Stimulated activated naive CD8-positive, alpha-beta T cell treated with anti-CD3 and anti-CD28 coated beads, Interleukin-15, Interleukin-2, amounts not matched to agents 100 ng/mL and 50 ng/mL, for 24 hours (primary cell): Measurements from ENCODE around the gene FNBP1L.

Experiments used
- H3K27ac Mint-ChIP-seq: one replicate; pipeline ENCODE4 v1.8.0; 2021; ENCODE audit warnings: mild to moderate bottlenecking, mixed read lengths
- H3K27me3 Mint-ChIP-seq: one replicate; pipeline ENCODE4 v1.8.0; 2021; ENCODE audit warnings: mixed read lengths
- H3K36me3 Mint-ChIP-seq: one replicate; pipeline ENCODE4 v1.8.0; 2021; ENCODE audit warnings: low read depth, mixed read lengths
- H3K4me1 Mint-ChIP-seq: one replicate; pipeline ENCODE4 v1.8.0; 2021; ENCODE audit warnings: low read depth, mixed read lengths
- H3K4me3 Mint-ChIP-seq: one replicate; pipeline ENCODE4 v1.8.0; 2021; ENCODE audit warnings: mild to moderate bottlenecking, mixed read lengths
- H3K9me3 Mint-ChIP-seq: one replicate; pipeline ENCODE4 v1.8.0; 2021; ENCODE audit warnings: mixed read lengths

The FNBP1L gene

GRCh38 chr1:93447481-93448291 is at the start of gene FNBP1L:
Gene FNBP1L (plus strand): TSS chr1:93448118. CDS start chr1:93448282, 164 bp downstream.
- H3K4me1 Mint-ChIP-seq: peaks cover 15% of the 10 kb centered on the region
- no peaks in the 10 kb centered on the region for H3K9me3 Mint-ChIP-seq
- H3K27ac Mint-ChIP-seq: peak within 1 kb of the TSS; percentile 21
- H3K4me3 Mint-ChIP-seq: peak within 1 kb of the TSS; percentile 87
- H3K36me3 Mint-ChIP-seq: no peaks in the 10 kb centered on the region
- peaks cover 55% of the 10 kb centered on the region for H3K27me3 Mint-ChIP-seq

- no peaks in the 10 kb centered on the region for H3K9me3 Mint-ChIP-seq
- H3K36me3 Mint-ChIP-seq: no peaks in the 10 kb centered on the region
- no peak overlapping the region for H3K27ac Mint-ChIP-seq
- no peak overlapping the region for H3K4me3 Mint-ChIP-seq
- H3K4me1 Mint-ChIP-seq: no peaks in the 10 kb centered on the region
- no peaks in the 10 kb centered on the region for H3K27me3 Mint-ChIP-seq
Measured at GRCh38 chr1:93399781-93400180, 48.1 kb upstream of the FNBP1L start.

- Mint-ChIP-seq H3K9me3 (no peaks in the 10 kb centered on the region), H3K27me3 (no peaks in the 10 kb centered on the region), H3K4me1 (no peaks in the 10 kb centered on the region), H3K36me3 (no peaks in the 10 kb centered on the region), H3K27ac (no peak overlapping the region), H3K4me3 (no peak overlapping the region)
Measured at GRCh38 chr1:93408203-93408602, 39.7 kb upstream of the FNBP1L start.

GRCh38 chr1:93411000-93411399 is 36.9 kb upstream of the FNBP1L start:
- Mint-ChIP-seq H3K9me3 (no peaks in the 10 kb centered on the region), H3K36me3 (no peaks in the 10 kb centered on the region), H3K27ac (no peak overlapping the region), H3K4me1 (no peaks in the 10 kb centered on the region), H3K4me3 (no peak overlapping the region), H3K27me3 (peaks cover 8% of the 10 kb centered on the region)

- Mint-ChIP-seq H3K4me1 (no peaks in the 10 kb centered on the region), H3K27me3 (peaks cover 13% of the 10 kb centered on the region), H3K27ac (no peak overlapping the region), H3K9me3 (no peaks in the 10 kb centered on the region), H3K4me3 (no peak overlapping the region), H3K36me3 (no peaks in the 10 kb centered on the region)
Measured at GRCh38 chr1:93414749-93415148, 33.2 kb upstream of the FNBP1L start.

GRCh38 chr1:93415296-93415695 is 32.6 kb upstream of the FNBP1L start:
- Mint-ChIP-seq H3K27ac (no peak overlapping the region), H3K27me3 (peaks cover 13% of the 10 kb centered on the region), H3K4me3 (no peak overlapping the region), H3K9me3 (no peaks in the 10 kb centered on the region), H3K36me3 (no peaks in the 10 kb centered on the region), H3K4me1 (no peaks in the 10 kb centered on the region)

- Mint-ChIP-seq H3K9me3 (no peaks in the 10 kb centered on the region), H3K27ac (no peak overlapping the region), H3K4me3 (no peak overlapping the region), H3K4me1 (no peaks in the 10 kb centered on the region), H3K27me3 (peaks cover 13% of the 10 kb centered on the region), H3K36me3 (no peaks in the 10 kb centered on the region)
Measured at GRCh38 chr1:93416183-93416582, 31.7 kb upstream of the FNBP1L start.

GRCh38 chr1:93419344-93419743 is 28.6 kb upstream of the FNBP1L start:
- H3K4me3 Mint-ChIP-seq: no peak overlapping the region
- no peaks in the 10 kb centered on the region for H3K9me3 Mint-ChIP-seq
- H3K4me1 Mint-ChIP-seq: no peaks in the 10 kb centered on the region
- no peaks in the 10 kb centered on the region for H3K36me3 Mint-ChIP-seq
- H3K27me3 Mint-ChIP-seq: peaks cover 9% of the 10 kb centered on the region
- no peak overlapping the region for H3K27ac Mint-ChIP-seq

GRCh38 chr1:93420400-93420799 is 27.5 kb upstream of the FNBP1L start:
- Mint-ChIP-seq H3K27ac (no peak overlapping the region), H3K9me3 (no peaks in the 10 kb centered on the region), H3K27me3 (peaks cover 6% of the 10 kb centered on the region), H3K4me3 (no peak overlapping the region), H3K4me1 (no peaks in the 10 kb centered on the region), H3K36me3 (no peaks in the 10 kb centered on the region)

GRCh38 chr1:93426181-93426580 is 21.7 kb upstream of the FNBP1L start:
- H3K4me1 Mint-ChIP-seq: no peaks in the 10 kb centered on the region
- H3K4me3 Mint-ChIP-seq: no peak overlapping the region
- no peaks in the 10 kb centered on the region for H3K36me3 Mint-ChIP-seq
- no peaks in the 10 kb centered on the region for H3K9me3 Mint-ChIP-seq
- no peak overlapping the region for H3K27ac Mint-ChIP-seq
- peaks cover 20% of the 10 kb centered on the region for H3K27me3 Mint-ChIP-seq

- no peaks in the 10 kb centered on the region for H3K4me1 Mint-ChIP-seq
- H3K27me3 Mint-ChIP-seq: peaks cover 20% of the 10 kb centered on the region
- no peaks in the 10 kb centered on the region for H3K9me3 Mint-ChIP-seq
- H3K27ac Mint-ChIP-seq: no peak overlapping the region
- H3K36me3 Mint-ChIP-seq: no peaks in the 10 kb centered on the region
- H3K4me3 Mint-ChIP-seq: no peak overlapping the region
Measured at GRCh38 chr1:93427656-93428055, 20.3 kb upstream of the FNBP1L start.

GRCh38 chr1:93433407-93433961 is 14.4 kb upstream of the FNBP1L start:
- no peak overlapping the region for H3K4me3 Mint-ChIP-seq
- no peaks in the 10 kb centered on the region for H3K36me3 Mint-ChIP-seq
- no peaks in the 10 kb centered on the region for H3K9me3 Mint-ChIP-seq
- peaks cover 13% of the 10 kb centered on the region for H3K27me3 Mint-ChIP-seq
- no peaks in the 10 kb centered on the region for H3K4me1 Mint-ChIP-seq
- H3K27ac Mint-ChIP-seq: no peak overlapping the region

- Mint-ChIP-seq H3K27me3 (peaks cover 10% of the 10 kb centered on the region), H3K4me3 (no peak overlapping the region), H3K36me3 (no peaks in the 10 kb centered on the region), H3K4me1 (no peaks in the 10 kb centered on the region), H3K27ac (no peak overlapping the region), H3K9me3 (no peaks in the 10 kb centered on the region)
Measured at GRCh38 chr1:93434088-93434487, 13.8 kb upstream of the FNBP1L start.

GRCh38 chr1:93434987-93435386 is 12.9 kb upstream of the FNBP1L start:
- Mint-ChIP-seq H3K4me1 (no peaks in the 10 kb centered on the region), H3K4me3 (no peak overlapping the region), H3K36me3 (no peaks in the 10 kb centered on the region), H3K27ac (no peak overlapping the region), H3K9me3 (no peaks in the 10 kb centered on the region), H3K27me3 (peaks cover 10% of the 10 kb centered on the region)

- Mint-ChIP-seq H3K4me1 (no peaks in the 10 kb centered on the region), H3K36me3 (no peaks in the 10 kb centered on the region), H3K9me3 (no peaks in the 10 kb centered on the region), H3K27ac (no peak overlapping the region), H3K27me3 (peaks cover 10% of the 10 kb centered on the region), H3K4me3 (no peak overlapping the region)
Measured at GRCh38 chr1:93435443-93435842, 12.5 kb upstream of the FNBP1L start.

GRCh38 chr1:93436496-93436895 is 11.4 kb upstream of the FNBP1L start:
- Mint-ChIP-seq H3K36me3 (no peaks in the 10 kb centered on the region), H3K4me1 (no peaks in the 10 kb centered on the region)

More at GRCh38 chr1:93436496-93436895, 11.4 kb upstream of the FNBP1L start:
- Mint-ChIP-seq H3K27me3 (peaks cover 11% of the 10 kb centered on the region), H3K27ac (no peak overlapping the region), H3K9me3 (no peaks in the 10 kb centered on the region), H3K4me3 (no peak overlapping the region)
